ENCODE data around the gene FSTL5. TPM values are rescaled to one million over a fixed set of nuclear protein-coding genes. Genes with fewer than 3 reads are reported as not detected.

The FSTL5 gene
- total and polyA plus RNA-seq, 2 of the 8 experiments (the other 6 are each of a cell fraction or from before 2014, with no cell fraction given): 0.09 to 0.32 TPM

DNA sequence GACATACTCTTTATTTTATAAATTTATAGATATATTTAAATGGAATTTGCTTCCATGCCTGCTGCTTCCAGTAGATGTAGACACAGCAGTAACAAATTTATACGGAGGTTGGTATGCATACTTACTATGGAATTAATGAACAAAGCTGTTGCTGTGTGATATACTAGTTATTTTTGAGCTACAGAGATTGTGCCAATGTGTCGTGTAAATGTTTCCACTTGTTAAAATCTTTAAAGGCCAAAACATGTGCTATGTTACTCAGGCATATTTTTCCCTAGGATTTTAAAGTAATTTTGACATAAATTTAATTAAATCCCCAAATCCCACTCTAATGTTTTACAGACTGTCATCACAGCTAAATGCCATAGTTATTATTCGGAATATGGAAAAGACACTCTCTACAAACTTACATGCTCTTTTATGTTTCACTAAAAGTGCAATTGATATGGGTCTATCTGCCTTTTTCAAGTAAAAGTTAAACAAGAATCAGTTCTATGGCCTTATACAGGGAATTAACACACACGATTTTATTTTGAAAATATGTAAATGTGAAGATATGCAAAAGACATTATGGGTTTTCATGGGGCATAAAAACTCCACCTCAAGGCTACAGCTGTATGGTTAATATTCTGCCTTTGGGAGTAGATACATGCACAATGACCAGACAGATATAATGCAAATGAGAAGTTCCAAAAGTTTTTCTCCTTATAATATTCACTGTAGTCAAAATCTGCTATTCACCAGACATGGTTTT lies 256.8 kb downstream of the FSTL5 start:
- ChIA-PET POLR2A (ENCODE audit: partially characterized antibody) (no interaction called here), CTCF (ENCODE audit: partially characterized antibody) (no interaction called here)
- H3K27ac ChIP-seq (ENCODE audit: low read depth, low read length): no peak overlapping the region
- no peak overlapping the region for H3K9ac ChIP-seq (replicated peaks in 1 of 4; ENCODE audit: extremely low read depth in 1 of 4, low read depth in 3 of 4, low read length in 3 of 4)
- H3K36me3 ChIP-seq (ENCODE audit: control insufficient read depth in 2 of 4, insufficient read depth in 4 of 4, low read length in 3 of 4): no peaks in the 10 kb centered on the region
- no peak overlapping the region for H2AK5ac ChIP-seq (ENCODE audit: low read depth, low read length)
- H2BK120ac ChIP-seq (replicated peaks; ENCODE audit: low read depth, low read length): no peak overlapping the region
- no peaks in the 10 kb centered on the region for H3K9me3 ChIP-seq (ENCODE audit: insufficient read depth in 2 of 2, low read depth in 1 of 2, low read length in 1 of 2)
- H4K20me1 ChIP-seq (replicated peaks in 1 of 2; ENCODE audit: control insufficient read depth in 1 of 2, insufficient read depth in 2 of 2, low read length in 2 of 2): no peaks in the 10 kb centered on the region
- no peak overlapping the region for H3K23ac ChIP-seq (ENCODE audit: insufficient read length)
- H3K56ac ChIP-seq (replicated peaks; ENCODE audit: insufficient read length, low read depth, low read length): no peak overlapping the region
- H3K4me1 ChIP-seq (replicated peaks in 1 of 4; ENCODE audit: control insufficient read depth in 3 of 4, insufficient read depth in 4 of 4, low read length in 3 of 4): no peaks in the 10 kb centered on the region
- H3K18ac ChIP-seq (ENCODE audit: extremely low read depth, low read length): no peak overlapping the region
- H2BK20ac ChIP-seq (ENCODE audit: low read length): no peak overlapping the region
- no peak overlapping the region for H2BK5ac ChIP-seq (ENCODE audit: low read depth, low read length)
- DNase-seq (ENCODE audit: low read depth in 1 of 2, low spot score in 2 of 2) (no peak), FAIRE-seq (no peak)
- no peak overlapping the region for H2AFZ ChIP-seq (ENCODE audit: low read length)
- no peak overlapping the region for H3K4ac ChIP-seq (replicated peaks; ENCODE audit: insufficient read length, low read depth, low read length)
- H3K4me2 ChIP-seq (ENCODE audit: insufficient read depth in 1 of 2, low read depth in 2 of 2, low read length in 2 of 2): no peak overlapping the region
- TF ChIP-seq SRF (IDR thresholded peaks at IDR 0.05; ENCODE audit: low read depth, low read length) (no peak), TAF1 (IDR thresholded peaks at IDR 0.05; ENCODE audit: low read depth, low read length) (no peak)
- no peak overlapping the region for H4K5ac ChIP-seq (ENCODE audit: insufficient read length, low read depth, low read length)
- H3K79me1 ChIP-seq (ENCODE audit: low read depth, low read length): no peaks in the 10 kb centered on the region
- no peak overlapping the region for H2BK15ac ChIP-seq (ENCODE audit: low read length)
- H3K4me3 ChIP-seq (ENCODE audit: extremely low read depth in 1 of 4, insufficient read depth in 2 of 4, low read depth in 3 of 4, low read length in 4 of 4): no peak overlapping the region
- 88% methylated on average over 4 of the region's 4 CpGs; no CpG with 5 or more reads in 1 of the 2 experiments for WGBS, 2 experiments (ENCODE audit: extremely low coverage in 1 of 2, insufficient coverage in 1 of 2, insufficient read length in 1 of 2, insufficient replicate concordance in 2 of 2, low coverage in 1 of 2, low lambda C conversion rate in 2 of 2, missing lambda C conversion rate in 1 of 2)
- H3K27me3 ChIP-seq (replicated peaks in 1 of 4; ENCODE audit: control insufficient read depth in 3 of 4, extremely low read depth in 1 of 4, insufficient read depth in 3 of 4, low read length in 3 of 4): no peaks in the 10 kb centered on the region
- H3K14ac ChIP-seq (ENCODE audit: insufficient read length): no peak overlapping the region
- H4K91ac ChIP-seq (replicated peaks; ENCODE audit: insufficient read length, low read length): no peak overlapping the region
- no peaks in the 10 kb centered on the region for H3K23me2 ChIP-seq (ENCODE audit: low read depth, low read length)
- H3K79me2 ChIP-seq (ENCODE audit: control insufficient read depth in 1 of 2, insufficient read depth in 2 of 2, low read length in 2 of 2): no peaks in the 10 kb centered on the region
- H4K8ac ChIP-seq (ENCODE audit: extremely low read depth, insufficient read depth, low read length): no peak overlapping the region
- H2BK12ac ChIP-seq (ENCODE audit: low read depth, low read length): no peak overlapping the region

Measured in H1 (cell line).